Gastroesophageal sphincter (tissue), 4 donors: ENCODE measurements around the gene RGS16. TPM values are rescaled to one million over a fixed set of nuclear protein-coding genes. Genes with fewer than 3 reads are reported as not detected.

Experiments used
- ATAC-seq: fragments of 150-250 bp; one replicate; pipeline ENCODE4 v1.9.1; 2016; ENCODE audit warnings: mild to moderate bottlenecking, moderate library complexity
- H3K27ac ChIP-seq, 4 donors: fragments of 200-600 bp; sonication (generic) in 3 of 4; 1 replicate in 3 of 4; 2 replicates in 1 of 4; pipeline ENCODE4 v1.5.1; 2016 to 2019
- H3K27me3 ChIP-seq: fragments of 200-600 bp; sonication (generic); one replicate; pipeline ENCODE4 v1.5.1; 2019
- H3K36me3 ChIP-seq, 2 donors: fragments of 200-600 bp; sonication (generic); one replicate each; pipeline ENCODE4 v1.5.1; 2019; ENCODE audit warnings: control low read depth in 1 of 2
- H3K4me1 ChIP-seq, 3 donors: fragments of 200-600 bp; sonication (generic); 1 replicate in 2 of 3; 2 replicates in 1 of 3; pipeline ENCODE4 v1.5.1; 2016 to 2019; ENCODE audit warnings: control low read depth in 2 of 3
- H3K4me3 ChIP-seq, 2 donors: fragments of 200-600 bp; sonication (generic); one replicate each; pipeline ENCODE4 v1.5.1; 2019; ENCODE audit warnings: mild to moderate bottlenecking in 1 of 2, moderate library complexity in 1 of 2
- H3K9me3 ChIP-seq, 3 donors: fragments of 200-600 bp; sonication (generic); one replicate each; pipeline ENCODE4 v1.5.1; 2017 to 2019; ENCODE audit warnings: control low read depth in 2 of 3
- EP300 ChIP-seq: sonication (generic); formaldehyde crosslinking; IDR thresholded peaks from one replicate; pipeline ENCODE4 v1.6.1; 2017; ENCODE audit warnings: antibody characterized with exemption, mild to moderate bottlenecking
- POLR2A ChIP-seq, 2 donors: fragments of 450-650 bp; IDR thresholded peaks; one replicate each; pipeline ENCODE4 v1.6.1; 2017; ENCODE audit warnings: antibody characterized with exemption in 2 of 2, mild to moderate bottlenecking in 2 of 2, moderate library complexity in 1 of 2
- POLR2AphosphoS5 ChIP-seq: sonication (generic); formaldehyde crosslinking; IDR thresholded peaks from one replicate; pipeline ENCODE4 v1.6.1; 2017; ENCODE audit warnings: antibody characterized with exemption
- WGBS, 2 donors: methylation state at CpG; one replicate each; pipeline ENCODE4 v1.1.5; 2018; ENCODE audit warnings: low coverage in 1 of 2; 5-methylcytosine and 5-hydroxymethylcytosine counted together
- total RNA-seq, 4 donors: library from RNA; depleted of rRNA; stranded (reverse); fragments of >200 nt; gene quantifications; one replicate each; pipeline ENCODE4 v1.1.0, GENCODE V29; 2016
- TF ChIP-seq, protein P1 (sequence below), 4 experiments: fragments of 200-600 bp in 2 of 4; fragments of 450-650 bp in 2 of 4; sonication (generic) in 1 of 4; IDR thresholded peaks; one replicate each; pipeline ENCODE4 v1.5.1; 2017 to 2019; ENCODE audit warnings: antibody characterized with exemption in 4 of 4, mild to moderate bottlenecking in 2 of 4, moderate library complexity in 2 of 4

Gene RGS16
- total RNA-seq, 4 donors from 2014 or later = 0.47 to 10.6 (median 2.1) TPM

DNA sequence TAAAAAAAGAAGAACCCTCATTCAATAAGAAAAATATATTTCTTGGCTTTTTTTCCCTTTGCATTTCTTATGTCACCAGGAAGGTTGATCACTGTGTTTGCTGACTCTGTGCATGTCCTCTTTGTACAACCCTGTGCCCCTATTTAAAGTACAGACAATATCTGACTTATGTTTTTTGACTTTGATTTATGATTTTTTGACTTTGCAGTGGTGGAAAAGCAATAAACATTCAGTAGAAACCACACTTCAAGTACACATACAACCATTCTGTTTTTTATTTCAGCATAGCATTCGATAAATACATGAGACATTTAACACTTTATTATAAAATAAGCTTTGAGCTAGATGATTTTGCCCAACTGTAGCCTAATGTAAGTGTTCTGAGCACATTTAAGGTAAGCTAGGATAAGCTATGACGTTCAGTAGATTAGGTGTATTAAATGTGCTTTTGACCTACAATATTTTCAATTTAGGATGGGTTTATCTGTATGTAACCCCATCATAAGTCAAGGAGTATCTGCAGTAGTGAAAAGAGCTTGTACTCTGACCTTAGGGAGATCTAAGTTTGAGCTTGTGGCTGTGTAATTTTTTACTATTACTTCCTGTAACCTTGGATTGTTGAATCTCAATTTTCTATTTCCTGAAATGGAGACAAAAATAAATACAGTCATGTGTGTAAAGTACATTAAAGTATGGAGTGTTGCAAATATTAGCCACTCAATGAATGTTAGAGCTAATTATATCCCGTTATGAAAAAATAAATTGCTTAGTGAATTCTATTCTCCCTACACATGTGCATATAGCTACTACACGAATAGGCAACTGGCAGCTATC lies 16.3 kb downstream of the RGS16 start:
- Histone ChIP-seq H3K27ac (peak overlapping the region in 3 of 4 donors; percentile 90 to 93 (median 91)), H3K27me3 (no peaks in the 10 kb centered on the region), H3K4me3 (peak overlapping the region; percentile 76 to 95), H3K4me1 (peaks cover 0 to 44% (median 9%) of the 10 kb centered on the region in 3 donors), H3K9me3 (no peaks in the 10 kb centered on the region), H3K36me3 (peaks cover 0 to 14% of the 10 kb centered on the region in 2 donors)
- TF ChIP-seq POLR2A (IDR thresholded peaks at IDR 0.05) (no peak), POLR2AphosphoS5 (no peak)
- TF ChIP-seq, protein P1, sequence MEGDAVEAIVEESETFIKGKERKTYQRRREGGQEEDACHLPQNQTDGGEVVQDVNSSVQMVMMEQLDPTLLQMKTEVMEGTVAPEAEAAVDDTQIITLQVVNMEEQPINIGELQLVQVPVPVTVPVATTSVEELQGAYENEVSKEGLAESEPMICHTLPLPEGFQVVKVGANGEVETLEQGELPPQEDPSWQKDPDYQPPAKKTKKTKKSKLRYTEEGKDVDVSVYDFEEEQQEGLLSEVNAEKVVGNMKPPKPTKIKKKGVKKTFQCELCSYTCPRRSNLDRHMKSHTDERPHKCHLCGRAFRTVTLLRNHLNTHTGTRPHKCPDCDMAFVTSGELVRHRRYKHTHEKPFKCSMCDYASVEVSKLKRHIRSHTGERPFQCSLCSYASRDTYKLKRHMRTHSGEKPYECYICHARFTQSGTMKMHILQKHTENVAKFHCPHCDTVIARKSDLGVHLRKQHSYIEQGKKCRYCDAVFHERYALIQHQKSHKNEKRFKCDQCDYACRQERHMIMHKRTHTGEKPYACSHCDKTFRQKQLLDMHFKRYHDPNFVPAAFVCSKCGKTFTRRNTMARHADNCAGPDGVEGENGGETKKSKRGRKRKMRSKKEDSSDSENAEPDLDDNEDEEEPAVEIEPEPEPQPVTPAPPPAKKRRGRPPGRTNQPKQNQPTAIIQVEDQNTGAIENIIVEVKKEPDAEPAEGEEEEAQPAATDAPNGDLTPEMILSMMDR (IDR thresholded peaks at IDR 0.05) = no peak
- 39 to 42% methylated on average over 4 of the region's 4 CpGs for WGBS, 2 donors
- ATAC-seq = no peak

DNA sequence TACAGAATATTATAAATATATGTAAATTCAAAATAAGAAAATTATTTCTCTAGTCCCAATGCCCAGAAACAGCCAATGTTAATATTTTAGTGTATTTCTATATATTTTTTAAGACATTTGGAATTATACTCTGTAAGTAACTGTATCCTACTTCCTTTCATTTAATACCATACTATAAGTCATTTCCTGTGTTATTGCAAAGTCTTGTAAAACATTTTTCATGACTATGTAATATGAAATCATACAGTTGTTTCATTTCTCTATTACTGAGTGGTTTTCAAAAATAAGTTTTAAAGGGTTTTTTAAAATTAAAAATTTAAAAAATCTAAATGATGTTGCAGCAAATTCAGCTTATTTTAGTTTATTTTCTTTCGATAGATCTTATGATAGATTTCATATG lies 17.1 kb downstream of the RGS16 start:
- H3K27me3 ChIP-seq = no peaks in the 10 kb centered on the region
- H3K36me3 ChIP-seq = peaks cover 0 to 22% of the 10 kb centered on the region in 2 donors
- ATAC-seq = no peak
- H3K9me3 ChIP-seq = no peaks in the 10 kb centered on the region
- no peak overlapping the region for H3K27ac ChIP-seq
- H3K4me3 ChIP-seq = no peak overlapping the region
- TF ChIP-seq EP300 = no peak
- TF ChIP-seq POLR2A (IDR thresholded peaks at IDR 0.05) = no peak
- no peak for TF ChIP-seq POLR2AphosphoS5
- TF ChIP-seq, protein P1 (IDR thresholded peaks at IDR 0.05) = no peak
- H3K4me1 ChIP-seq = peaks cover 0 to 51% (median 9%) of the 10 kb centered on the region in 3 donors
- WGBS, 2 donors = 0 to 4% methylated on average over 1 of the region's 1 CpG

DNA sequence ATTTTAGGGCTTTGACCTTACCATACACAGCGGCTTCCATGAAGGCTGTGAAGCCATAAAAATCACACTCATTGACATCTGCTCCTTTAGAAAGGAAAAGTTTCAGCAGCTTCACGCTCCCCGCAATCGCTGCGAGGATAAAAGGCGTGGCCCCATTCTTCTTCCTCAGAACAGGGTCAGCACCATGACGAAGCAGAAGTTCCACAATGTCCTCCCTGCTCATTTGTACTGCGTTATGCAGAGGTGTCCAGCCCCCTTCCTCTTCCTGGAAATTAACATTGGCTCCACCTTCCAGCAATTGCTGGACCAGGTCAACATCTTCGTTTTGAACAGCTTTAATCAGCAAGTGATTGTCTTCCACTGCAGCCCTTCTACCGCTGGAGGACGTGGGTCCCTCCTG lies 17.8 kb downstream of the RGS16 start:
- H3K36me3 ChIP-seq = peaks cover 0 to 29% of the 10 kb centered on the region in 2 donors
- H3K4me3 ChIP-seq = no peak overlapping the region
- no peaks in the 10 kb centered on the region for H3K9me3 ChIP-seq
- H3K4me1 ChIP-seq = peaks cover 0 to 51% (median 9%) of the 10 kb centered on the region in 3 donors
- no peaks in the 10 kb centered on the region for H3K27me3 ChIP-seq
- H3K27ac ChIP-seq = no peak overlapping the region
- ATAC-seq = no peak
- 90 to 91% methylated on average over 7 to 11 of the region's 11 CpGs for WGBS, 2 donors
- TF ChIP-seq EP300 (no peak), POLR2A (IDR thresholded peaks at IDR 0.05) (no peak)
- TF ChIP-seq, protein P1 (IDR thresholded peaks at IDR 0.05) = no peak

DNA sequence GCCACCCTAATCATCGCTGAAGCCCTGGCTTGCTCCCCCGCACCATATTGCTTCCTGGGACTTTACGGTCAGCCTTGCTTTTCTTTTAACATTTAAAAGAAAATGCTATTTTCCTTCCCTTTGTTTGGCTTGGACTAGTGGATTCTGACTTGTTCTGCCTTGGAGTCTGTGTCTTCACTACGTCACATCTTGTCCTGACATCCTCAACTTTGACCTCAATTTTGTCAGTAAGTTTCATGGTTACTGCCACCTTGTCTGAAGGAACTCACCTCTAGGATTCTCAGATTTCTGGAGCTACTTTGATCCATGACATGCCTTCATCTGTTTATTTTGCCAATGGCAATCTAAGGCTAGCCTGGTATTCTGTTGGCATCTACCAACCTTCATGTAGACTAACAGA lies 19.4 kb downstream of the RGS16 start:
- Histone ChIP-seq H3K27me3 (no peaks in the 10 kb centered on the region), H3K4me3 (no peak overlapping the region), H3K27ac (no peak overlapping the region), H3K4me1 (peaks cover 0 to 51% (median 9%) of the 10 kb centered on the region in 3 donors), H3K9me3 (no peaks in the 10 kb centered on the region), H3K36me3 (peaks cover 7 to 45% of the 10 kb centered on the region in 2 donors)
- WGBS, 2 donors = 94 to 100% methylated on average over 4 of the region's 4 CpGs
- no peak for ATAC-seq
- TF ChIP-seq POLR2AphosphoS5 = no peak
- TF ChIP-seq, protein P1 (IDR thresholded peaks at IDR 0.05) = no peak
- no peak for TF ChIP-seq EP300
- TF ChIP-seq POLR2A (IDR thresholded peaks at IDR 0.05) = no peak

DNA sequence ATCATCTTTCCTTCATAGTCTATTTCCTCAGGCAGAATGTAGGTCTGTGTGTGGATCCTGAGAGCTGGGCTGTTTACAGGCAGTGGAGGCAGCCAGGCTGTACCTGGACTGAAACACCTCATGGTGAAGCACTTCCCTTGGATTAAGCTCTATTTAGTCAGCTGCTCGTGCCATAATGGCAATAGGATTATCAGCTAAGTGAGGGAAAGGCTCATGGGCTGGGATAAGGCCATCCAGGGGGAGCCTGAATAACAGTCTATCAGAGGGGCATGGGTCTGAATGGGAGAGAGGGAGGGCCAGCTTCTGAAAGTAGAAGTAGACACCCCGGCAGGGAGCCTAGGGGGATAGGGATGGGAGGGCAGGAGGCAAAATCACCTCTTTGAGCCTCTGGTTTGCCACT lies 23.5 kb downstream of the RGS16 start:
- TF ChIP-seq POLR2AphosphoS5 (no peak), EP300 (no peak), POLR2A (IDR thresholded peaks at IDR 0.05) (no peak)
- TF ChIP-seq, protein P1 (IDR thresholded peaks at IDR 0.05) = no peak
- peaks cover 7 to 79% of the 10 kb centered on the region in 2 donors for H3K36me3 ChIP-seq
- H3K4me3 ChIP-seq = no peak overlapping the region
- peaks cover 0 to 34% (median 3%) of the 10 kb centered on the region in 3 donors for H3K4me1 ChIP-seq
- no peaks in the 10 kb centered on the region for H3K27me3 ChIP-seq
- H3K9me3 ChIP-seq = no peaks in the 10 kb centered on the region
- no peak for ATAC-seq
- H3K27ac ChIP-seq = no peak overlapping the region
- 78 to 100% methylated on average over 2 of the region's 2 CpGs for WGBS, 2 donors
